Neuronal stem cell (in vitro differentiated cells): ENCODE measurements around the gene NKIRAS2.

ENCODE experiments used
- DNase-seq: peaks from one replicate; pipeline ENCODE4 v3.0.0-alpha.2; 2013; ENCODE audit warnings: low spot score
- H2AFZ ChIP-seq: one replicate; pipeline ENCODE4 v1.6.1; 2013; ENCODE audit warnings: mild to moderate bottlenecking, low read length, inconsistent platforms
- H2AK5ac ChIP-seq: 2 replicates; pipeline ENCODE4 v1.6.1; 2013; ENCODE audit warnings: low read depth, mild to moderate bottlenecking, inconsistent platforms, low read length, moderate library complexity, mixed read lengths
- H2BK120ac ChIP-seq: 2 replicates; pipeline ENCODE4 v1.6.1; 2013; ENCODE audit warnings: low read depth, mild to moderate bottlenecking, inconsistent platforms, low read length, moderate library complexity, mixed read lengths
- H2BK12ac ChIP-seq: one replicate; pipeline ENCODE4 v1.6.1; 2013; ENCODE audit warnings: low read length, inconsistent platforms
- H2BK15ac ChIP-seq: 2 replicates; pipeline ENCODE4 v1.6.1; 2013; ENCODE audit warnings: mild to moderate bottlenecking, low read length, inconsistent platforms, mixed read lengths
- H2BK5ac ChIP-seq: one replicate; pipeline ENCODE4 v1.6.1; 2013; ENCODE audit warnings: inconsistent platforms, mild to moderate bottlenecking, low read length, moderate library complexity
- H3K14ac ChIP-seq: one replicate; pipeline ENCODE4 v1.6.1; 2013; ENCODE audit warnings: low read length, inconsistent platforms
- H3K18ac ChIP-seq: 2 replicates; pipeline ENCODE4 v1.6.1; 2013; ENCODE audit warnings: low read length, inconsistent platforms
- H3K23ac ChIP-seq: 2 replicates; pipeline ENCODE4 v1.6.1; 2013; ENCODE audit warnings: low read depth, mild to moderate bottlenecking, mixed read lengths, low read length, inconsistent platforms; ENCODE audit not compliant: poor library complexity
- H3K27ac ChIP-seq: replicated peaks from 3 replicates; pipeline ENCODE4 v1.5.1; 2013; ENCODE audit warnings: low read length, inconsistent platforms
- H3K27me3 ChIP-seq, 3 experiments: 2 replicates each; pipeline ENCODE4 v1.6.1; 2013; ENCODE audit warnings: low read length in 3 of 3, mild to moderate bottlenecking in 2 of 3, inconsistent platforms in 1 of 3, low read depth in 1 of 3, mixed read lengths in 1 of 3, moderate library complexity in 1 of 3; ENCODE audit not compliant: control insufficient read depth in 3 of 3, insufficient read depth in 3 of 3
- H3K36me3 ChIP-seq, 2 donors: replicated peaks in 1 of 2; 2 replicates each; pipeline ENCODE4 v1.6.1; 2013; ENCODE audit warnings: low read length in 2 of 2; ENCODE audit not compliant: control insufficient read depth in 2 of 2, insufficient read depth in 2 of 2
- H3K4ac ChIP-seq: 2 replicates; pipeline ENCODE4 v1.6.1; 2013; ENCODE audit warnings: inconsistent platforms, mild to moderate bottlenecking, low read length, moderate library complexity
- H3K4me1 ChIP-seq, 2 donors: 1 replicate in 1 of 2; 2 replicates in 1 of 2; pipeline ENCODE4 v1.6.1; 2013; ENCODE audit warnings: low read length in 2 of 2, low read depth in 1 of 2; ENCODE audit not compliant: control insufficient read depth in 2 of 2, insufficient read depth in 1 of 2
- H3K4me2 ChIP-seq: one replicate; pipeline ENCODE4 v1.6.1; 2013; ENCODE audit warnings: mild to moderate bottlenecking, low read length, inconsistent platforms; ENCODE audit not compliant: insufficient read depth, poor library complexity, severe bottlenecking
- H3K4me3 ChIP-seq, 2 donors: 2 replicates each; pipeline ENCODE4 v1.5.1; 2013; ENCODE audit warnings: low read length in 2 of 2, mild to moderate bottlenecking in 2 of 2, inconsistent platforms in 1 of 2, moderate library complexity in 1 of 2
- H3K79me1 ChIP-seq: one replicate; pipeline ENCODE4 v1.6.1; 2013; ENCODE audit warnings: low read depth, mild to moderate bottlenecking, inconsistent platforms, low read length, moderate library complexity
- H3K9ac ChIP-seq: one replicate; pipeline ENCODE4 v1.6.1; 2013; ENCODE audit warnings: mild to moderate bottlenecking, low read depth, low read length, inconsistent platforms; ENCODE audit not compliant: poor library complexity
- H3K9me3 ChIP-seq, 2 donors: replicated peaks in 1 of 2; 2 replicates each; pipeline versions ENCODE3 to v1.6.1; 2013; ENCODE audit warnings: low read length in 2 of 2, mild to moderate bottlenecking in 2 of 2, inconsistent platforms in 1 of 2, low read depth in 1 of 2, mixed read lengths in 1 of 2, moderate library complexity in 1 of 2; ENCODE audit not compliant: control insufficient read depth in 2 of 2, insufficient read depth in 1 of 2
- H4K8ac ChIP-seq: one replicate; pipeline ENCODE4 v1.6.1; 2013; ENCODE audit warnings: low read depth, mild to moderate bottlenecking, inconsistent platforms, low read length, moderate library complexity
- H4K91ac ChIP-seq: one replicate; pipeline ENCODE4 v1.6.1; 2013; ENCODE audit warnings: low read length, low read depth, mild to moderate bottlenecking, inconsistent platforms; ENCODE audit not compliant: poor library complexity
- WGBS, 2 donors: extraction: QIAGEN DNeasy Blood & Tissue Kit; methylation state at CpG; one replicate each; pipeline ENCODE4 v1.1.7; 2013; ENCODE audit warnings: missing lambda C conversion rate in 2 of 2, mixed read lengths in 1 of 2; ENCODE audit not compliant: insufficient read length in 2 of 2, insufficient replicate concordance in 1 of 2; ENCODE audit errors: extremely low coverage in 2 of 2; 5-methylcytosine and 5-hydroxymethylcytosine counted together

The NKIRAS2 gene

GRCh38 chr17:42051013-42051400 lies 31.1 kb downstream of the NKIRAS2 start:
- Histone ChIP-seq H3K4me3 (peak overlapping the region; percentile 66 to 86), H3K18ac (peak overlapping the region; percentile 4), H3K27me3 (peaks cover 0 to 42% (median 27%) of the 10 kb centered on the region in 3 experiments), H2AFZ (peak overlapping the region; percentile 64), H3K4me2 (peak overlapping the region; percentile 50), H3K4me1 (peaks cover 16 to 21% of the 10 kb centered on the region in 2 donors), H2BK15ac (no peak overlapping the region), H3K9ac (no peak overlapping the region), H2BK120ac (no peak overlapping the region), H3K79me1 (peaks cover 2% of the 10 kb centered on the region), H4K91ac (no peak overlapping the region), H3K4ac (no peak overlapping the region), H3K9me3 (peaks cover 0 to 3% of the 10 kb centered on the region in 2 donors), H2BK5ac (no peak overlapping the region), H3K36me3 (no peaks in the 10 kb centered on the region), H3K23ac (no peak overlapping the region), H4K8ac (no peak overlapping the region), H2AK5ac (no peak overlapping the region), H2BK12ac (no peak overlapping the region), H3K27ac (no peak overlapping the region), H3K14ac (no peak overlapping the region)
- no peak for DNase-seq
- WGBS, 2 donors = no CpG with 5 or more reads among the region's 8 CpGs

GRCh38 chr17:42051645-42052044 lies 31.8 kb downstream of the NKIRAS2 start:
- no peak overlapping the region for H3K4me2 ChIP-seq
- H2AFZ ChIP-seq = no peak overlapping the region
- H2BK12ac ChIP-seq = no peak overlapping the region
- H3K79me1 ChIP-seq = peaks cover 2% of the 10 kb centered on the region
- H2BK15ac ChIP-seq = no peak overlapping the region
- no peak for DNase-seq
- H3K36me3 ChIP-seq = no peaks in the 10 kb centered on the region
- H2BK5ac ChIP-seq = no peak overlapping the region
- H3K27ac ChIP-seq = no peak overlapping the region
- H2BK120ac ChIP-seq = no peak overlapping the region
- no peak overlapping the region for H4K8ac ChIP-seq
- no peak overlapping the region for H4K91ac ChIP-seq
- H3K14ac ChIP-seq = no peak overlapping the region
- no peak overlapping the region for H2AK5ac ChIP-seq
- H3K27me3 ChIP-seq = peaks cover 0 to 42% (median 27%) of the 10 kb centered on the region in 3 experiments
- no CpG with 5 or more reads among the region's 7 CpGs for WGBS, 2 donors
- no peak overlapping the region for H3K23ac ChIP-seq
- H3K18ac ChIP-seq = no peak overlapping the region
- H3K4ac ChIP-seq = no peak overlapping the region
- peak overlapping the region in 1 of 2 donors; percentile 10 for H3K4me3 ChIP-seq
- peaks cover 0 to 9% of the 10 kb centered on the region in 2 donors for H3K9me3 ChIP-seq
- no peak overlapping the region for H3K9ac ChIP-seq
- H3K4me1 ChIP-seq = peaks cover 16 to 21% of the 10 kb centered on the region in 2 donors

GRCh38 chr17:42052346-42052877 lies 32.5 kb downstream of the NKIRAS2 start:
- no peaks in the 10 kb centered on the region for H3K36me3 ChIP-seq
- H2AFZ ChIP-seq = no peak overlapping the region
- H4K91ac ChIP-seq = no peak overlapping the region
- H3K9me3 ChIP-seq = peaks cover 0 to 12% of the 10 kb centered on the region in 2 donors
- no peak overlapping the region for H3K9ac ChIP-seq
- peaks cover 0 to 42% (median 27%) of the 10 kb centered on the region in 3 experiments for H3K27me3 ChIP-seq
- H2BK12ac ChIP-seq = no peak overlapping the region
- H2AK5ac ChIP-seq = no peak overlapping the region
- H3K79me1 ChIP-seq = peaks cover 2% of the 10 kb centered on the region
- H3K23ac ChIP-seq = no peak overlapping the region
- peaks cover 16 to 21% of the 10 kb centered on the region in 2 donors for H3K4me1 ChIP-seq
- H2BK120ac ChIP-seq = no peak overlapping the region
- no peak overlapping the region for H3K4me2 ChIP-seq
- H3K4ac ChIP-seq = no peak overlapping the region
- no peak for DNase-seq
- no peak overlapping the region for H4K8ac ChIP-seq
- H3K18ac ChIP-seq = no peak overlapping the region
- WGBS, 2 donors = no CpG with 5 or more reads among the region's 6 CpGs
- no peak overlapping the region for H3K27ac ChIP-seq
- no peak overlapping the region for H3K4me3 ChIP-seq
- H3K14ac ChIP-seq = no peak overlapping the region
- H2BK5ac ChIP-seq = no peak overlapping the region
- H2BK15ac ChIP-seq = no peak overlapping the region

GRCh38 chr17:42053731-42054500 lies 34.0 kb downstream of the NKIRAS2 start:
- Histone ChIP-seq H3K36me3 (no peaks in the 10 kb centered on the region), H2AFZ (peak overlapping the region; percentile 43), H3K79me1 (peaks cover 2% of the 10 kb centered on the region), H3K4me2 (no peak overlapping the region), H3K27ac (no peak overlapping the region), H3K9me3 (peaks cover 0 to 12% of the 10 kb centered on the region in 2 donors), H2BK120ac (no peak overlapping the region), H3K9ac (peak overlapping the region; percentile 70), H3K4ac (no peak overlapping the region), H2BK15ac (peak overlapping the region; percentile 39), H3K14ac (no peak overlapping the region), H3K27me3 (peaks cover 0 to 42% (median 27%) of the 10 kb centered on the region in 3 experiments), H2BK5ac (no peak overlapping the region), H3K18ac (peak overlapping the region; percentile 77), H4K91ac (no peak overlapping the region), H3K4me3 (no peak overlapping the region), H2BK12ac (no peak overlapping the region), H4K8ac (no peak overlapping the region), H2AK5ac (peak overlapping the region; percentile 67), H3K23ac (no peak overlapping the region), H3K4me1 (peaks cover 16 to 21% of the 10 kb centered on the region in 2 donors)
- WGBS, 2 donors = no CpG with 5 or more reads among the region's 12 CpGs
- no peak for DNase-seq
